Dermis blood vessel endothelial cell (primary cell): ENCODE measurements around the gene TMPRSS11B. TPM values are rescaled to one million over a fixed set of nuclear protein-coding genes. Genes with fewer than 3 reads are reported as not detected.
"Not testable (repeated sequence)": the region's sequence is repeated elsewhere in the genome, so short reads cannot be mapped to it uniquely, and the experiment has no call there.

Experiments
- DNase-seq: peaks from one replicate; pipeline ENCODE4 v3.0.0; 2010
- total RNA-seq: library from RNA; depleted of rRNA; stranded (reverse); fragments of >200 nt; gene quantifications from 2 replicates; pipeline ENCODE4 v1.2.3, GENCODE V29; 2014

Gene TMPRSS11B
- total RNA-seq, 1 donor from 2014 or later = not detected

GRCh38 chr4:68218044-68218443, 27.4 kb downstream of the TMPRSS11B start:
- no peak for DNase-seq

GRCh38 chr4:68216501-68216900, 29.0 kb downstream of the TMPRSS11B start:
- DNase-seq = no peak

- no peak for DNase-seq
Measured at GRCh38 chr4:68209003-68209402, 36.5 kb downstream of the TMPRSS11B start.

- DNase-seq = not testable (repeated sequence)
Measured at GRCh38 chr4:68194305-68194704, 51.2 kb downstream of the TMPRSS11B start.

GRCh38 chr4:68193194-68193593, 52.3 kb downstream of the TMPRSS11B start:
- no peak for DNase-seq

- no peak for DNase-seq
Measured at GRCh38 chr4:68187145-68187544, 58.3 kb downstream of the TMPRSS11B start.

GRCh38 chr4:68184923-68185322, 60.6 kb downstream of the TMPRSS11B start:
- no peak for DNase-seq

GRCh38 chr4:68183417-68183816, 62.1 kb downstream of the TMPRSS11B start:
- no peak for DNase-seq

- no peak for DNase-seq
Measured at GRCh38 chr4:68182382-68182820, 63.1 kb downstream of the TMPRSS11B start.

- no peak for DNase-seq
Measured at GRCh38 chr4:68180849-68181526, 64.5 kb downstream of the TMPRSS11B start.

GRCh38 chr4:68176904-68177303, 68.6 kb downstream of the TMPRSS11B start:
- no peak for DNase-seq

Other genes with a start within 250 kb of the TMPRSS11B start
- not detected in 2 replicates for gene TMPRSS11F, start 115.8 kb downstream of the TMPRSS11B start, total RNA-seq
- gene YTHDC1, start 104.4 kb upstream of the TMPRSS11B start, total RNA-seq = 43.3 and 57.3 TPM in 2 replicates
- not detected in 2 replicates for gene TMPRSS11E, start 201.8 kb upstream of the TMPRSS11B start, total RNA-seq